ENCODE results near the gene EIF4E1B. TPM values are rescaled to one million over a fixed set of nuclear protein-coding genes. Genes with fewer than 3 reads are reported as not detected.

EIF4E1B gene
- total RNA-seq, 1 donor from 2014 or later, result not detected

DNA sequence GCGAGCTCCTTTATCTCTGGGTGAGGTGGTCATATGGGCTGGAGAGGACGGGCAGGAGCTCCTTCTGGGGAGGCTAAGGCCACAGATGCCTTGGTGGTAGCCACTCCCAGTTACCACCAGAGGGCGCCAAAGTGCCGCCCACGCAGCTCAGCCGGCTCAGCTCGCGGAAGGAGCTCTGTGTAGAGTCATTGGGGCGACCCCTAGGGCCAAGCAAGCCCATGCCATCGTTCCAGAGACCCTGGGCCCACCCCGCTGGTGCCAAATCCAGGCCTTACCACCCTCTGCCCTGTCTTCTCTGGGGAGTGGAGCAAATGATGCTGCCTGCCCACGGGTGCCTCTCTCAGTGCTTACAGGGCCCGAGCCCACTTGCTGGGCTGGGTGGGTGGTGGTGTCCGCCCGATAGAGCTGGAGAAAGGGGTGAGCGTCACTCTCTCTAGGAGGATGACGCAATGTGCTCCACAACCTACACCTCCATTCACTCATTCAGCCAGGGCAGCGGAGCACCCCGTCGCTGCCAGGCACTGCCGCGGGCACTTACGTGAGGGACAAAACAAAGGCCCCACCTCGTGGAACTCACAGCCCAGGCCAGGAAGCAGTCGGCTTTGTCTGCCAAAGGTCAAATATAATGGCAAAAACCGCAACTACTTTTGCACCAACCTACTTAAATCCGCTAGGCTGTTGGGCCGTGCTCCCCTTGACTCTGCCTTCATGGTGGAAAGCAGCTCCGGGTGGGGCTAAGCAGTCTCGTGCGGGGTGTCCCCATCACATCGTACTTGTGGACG is 30.6 kb downstream of the EIF4E1B start:
- peaks cover 21% of the 10 kb centered on the region for H3K27me3 ChIP-seq
- H3K27ac ChIP-seq, result no peak overlapping the region
- H3K36me3 ChIP-seq, result no peaks in the 10 kb centered on the region
- DNase-seq (peak; percentile 84), ATAC-seq (peak; percentile 86)
- H3K9me3 ChIP-seq, result no peaks in the 10 kb centered on the region
- H3K4me1 ChIP-seq, result peaks cover 19% of the 10 kb centered on the region
- TF ChIP-seq, protein P1, sequence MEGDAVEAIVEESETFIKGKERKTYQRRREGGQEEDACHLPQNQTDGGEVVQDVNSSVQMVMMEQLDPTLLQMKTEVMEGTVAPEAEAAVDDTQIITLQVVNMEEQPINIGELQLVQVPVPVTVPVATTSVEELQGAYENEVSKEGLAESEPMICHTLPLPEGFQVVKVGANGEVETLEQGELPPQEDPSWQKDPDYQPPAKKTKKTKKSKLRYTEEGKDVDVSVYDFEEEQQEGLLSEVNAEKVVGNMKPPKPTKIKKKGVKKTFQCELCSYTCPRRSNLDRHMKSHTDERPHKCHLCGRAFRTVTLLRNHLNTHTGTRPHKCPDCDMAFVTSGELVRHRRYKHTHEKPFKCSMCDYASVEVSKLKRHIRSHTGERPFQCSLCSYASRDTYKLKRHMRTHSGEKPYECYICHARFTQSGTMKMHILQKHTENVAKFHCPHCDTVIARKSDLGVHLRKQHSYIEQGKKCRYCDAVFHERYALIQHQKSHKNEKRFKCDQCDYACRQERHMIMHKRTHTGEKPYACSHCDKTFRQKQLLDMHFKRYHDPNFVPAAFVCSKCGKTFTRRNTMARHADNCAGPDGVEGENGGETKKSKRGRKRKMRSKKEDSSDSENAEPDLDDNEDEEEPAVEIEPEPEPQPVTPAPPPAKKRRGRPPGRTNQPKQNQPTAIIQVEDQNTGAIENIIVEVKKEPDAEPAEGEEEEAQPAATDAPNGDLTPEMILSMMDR (IDR thresholded peaks at IDR 0.05), result peak; percentile 97
- intact Hi-C loops (cut with DNase I), result no loop called here
- H3K4me3 ChIP-seq, result no peak overlapping the region

DNA sequence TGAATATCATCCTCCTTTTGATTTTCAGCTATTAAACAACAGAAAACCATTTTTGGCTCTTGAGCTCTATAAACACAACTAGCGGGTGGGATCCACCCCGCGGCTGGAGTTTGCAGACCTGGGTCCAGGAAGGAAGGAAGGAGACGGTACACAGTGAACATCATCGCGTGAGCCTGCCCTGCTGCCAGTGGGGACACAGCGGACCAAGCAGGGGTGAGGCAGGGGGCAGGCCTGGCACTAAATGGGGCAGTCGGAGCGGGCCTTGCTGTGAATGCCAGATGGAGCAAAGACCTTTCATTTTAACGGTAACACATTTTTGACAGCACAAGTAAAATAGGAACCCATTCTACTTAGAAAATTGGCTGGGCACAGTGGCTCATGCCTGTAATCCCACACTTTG is 31.2 kb downstream of the EIF4E1B start:
- no peaks in the 10 kb centered on the region for H3K36me3 ChIP-seq
- H3K4me3 ChIP-seq, result no peak overlapping the region
- intact Hi-C loops (cut with DNase I), result no loop called here
- peaks cover 21% of the 10 kb centered on the region for H3K27me3 ChIP-seq
- ATAC-seq (no peak), DNase-seq (no peak)
- peaks cover 19% of the 10 kb centered on the region for H3K4me1 ChIP-seq
- TF ChIP-seq, protein P1 (IDR thresholded peaks at IDR 0.05), result no peak
- H3K27ac ChIP-seq, result no peak overlapping the region
- no peaks in the 10 kb centered on the region for H3K9me3 ChIP-seq

DNA sequence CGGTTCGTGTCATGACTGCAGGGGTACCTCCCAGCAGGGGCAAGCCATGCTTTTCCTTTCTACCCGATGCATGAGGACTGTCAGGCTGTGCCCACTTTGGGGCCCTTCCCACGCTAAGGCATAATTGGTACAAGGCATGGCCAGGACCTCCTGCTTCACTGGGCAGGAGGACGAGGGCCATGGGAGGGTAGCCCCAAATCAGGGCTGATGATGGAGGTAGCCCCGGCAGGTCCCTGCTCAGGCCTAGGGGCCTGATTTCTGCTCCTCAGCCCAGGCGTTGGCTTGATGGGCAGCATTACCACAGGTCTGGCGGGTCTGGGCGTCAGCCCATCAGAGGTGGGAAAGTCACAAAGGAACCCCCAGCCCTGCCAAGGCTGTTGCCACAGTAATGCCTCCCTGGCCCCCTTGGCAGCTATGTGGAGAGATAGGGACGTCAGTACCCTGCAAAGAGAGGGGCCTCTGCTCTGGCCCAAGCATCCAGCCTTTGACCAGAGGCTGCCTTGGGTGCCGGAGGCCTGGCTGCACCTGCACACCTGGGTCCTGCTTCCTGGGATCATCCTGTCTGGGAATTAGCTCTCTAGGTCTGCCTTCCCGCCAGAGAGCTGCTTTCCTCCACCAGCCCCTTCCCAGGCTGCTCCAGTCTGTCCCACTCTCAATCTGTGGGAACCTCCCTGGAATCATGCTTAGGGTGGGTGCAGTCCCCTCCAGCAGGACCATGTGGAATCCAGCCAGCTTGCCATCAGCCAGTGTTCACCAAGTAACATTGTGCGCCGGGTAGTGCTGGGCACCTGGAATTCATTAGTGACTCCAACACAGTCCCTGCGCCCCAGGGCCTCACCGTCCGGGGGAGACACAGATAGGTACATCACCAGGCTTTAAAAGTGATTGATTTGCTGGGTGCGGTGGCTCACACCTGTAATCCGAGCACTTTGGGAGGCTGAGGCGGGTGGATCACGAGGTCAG is 32.2 kb downstream of the EIF4E1B start:
- intact Hi-C loops (cut with DNase I), result no loop called here
- Histone ChIP-seq H3K9me3 (no peaks in the 10 kb centered on the region), H3K4me1 (peaks cover 19% of the 10 kb centered on the region), H3K36me3 (no peaks in the 10 kb centered on the region), H3K27me3 (peaks cover 21% of the 10 kb centered on the region), H3K27ac (no peak overlapping the region), H3K4me3 (no peak overlapping the region)
- ATAC-seq, result no peak
- TF ChIP-seq, protein P1 (IDR thresholded peaks at IDR 0.05), result no peak
- DNase-seq, result no peak

DNA sequence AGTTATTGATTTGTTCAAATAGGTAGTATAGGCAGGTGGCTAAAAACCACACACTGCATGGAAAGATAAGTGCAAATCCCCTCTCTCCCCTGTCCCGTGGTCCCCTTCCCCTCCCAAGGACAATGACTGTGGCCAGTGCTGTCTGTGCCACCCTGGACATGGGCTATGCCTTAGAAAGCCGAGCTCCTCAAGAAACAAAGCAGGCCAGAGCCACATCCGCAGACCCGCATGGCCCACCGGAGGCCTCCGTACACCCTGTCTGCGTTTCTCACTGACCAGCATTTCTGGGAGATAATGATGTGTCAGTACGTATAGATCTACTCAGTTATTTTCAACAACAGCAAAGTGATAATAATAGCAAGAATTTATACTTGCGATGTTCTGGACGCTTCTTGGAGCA is 33.1 kb downstream of the EIF4E1B start:
- intact Hi-C loops (cut with DNase I), result no loop called here

DNA sequence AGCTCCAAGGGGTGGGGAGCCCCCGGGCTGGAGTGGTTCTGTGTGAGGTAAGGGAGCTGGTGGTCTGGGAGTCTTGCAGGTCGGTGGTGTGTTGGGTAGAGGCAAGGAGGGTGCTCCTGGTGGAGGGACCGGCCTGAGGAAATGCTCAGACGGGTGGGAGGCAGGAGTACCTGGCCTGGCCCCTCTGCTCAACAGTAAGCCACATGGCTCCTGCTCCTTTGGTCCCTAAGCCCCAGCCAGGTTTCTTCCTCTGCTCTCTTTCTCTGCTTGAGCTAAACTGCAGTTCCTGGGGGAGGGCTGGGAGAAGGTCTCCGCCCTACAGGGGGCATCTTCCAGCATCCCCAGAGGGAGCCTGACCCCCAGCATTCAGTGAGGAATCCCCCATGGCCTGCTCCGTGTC is 34.0 kb downstream of the EIF4E1B start:
- TF ChIP-seq, protein P1 (IDR thresholded peaks at IDR 0.05), result no peak
- H3K27ac ChIP-seq, result no peak overlapping the region
- H3K36me3 ChIP-seq, result no peaks in the 10 kb centered on the region
- ATAC-seq, result no peak
- H3K9me3 ChIP-seq, result no peaks in the 10 kb centered on the region
- intact Hi-C loops (cut with DNase I), result no loop called here
- no peak overlapping the region for H3K4me3 ChIP-seq
- H3K27me3 ChIP-seq, result peaks cover 23% of the 10 kb centered on the region
- DNase-seq, result no peak
- peaks cover 5% of the 10 kb centered on the region for H3K4me1 ChIP-seq

More for the DNA sequence above, 33.1 kb downstream of the EIF4E1B start:
- no peak for ATAC-seq
- no peaks in the 10 kb centered on the region for H3K9me3 ChIP-seq
- no peak overlapping the region for H3K27ac ChIP-seq
- H3K4me3 ChIP-seq, result no peak overlapping the region
- no peaks in the 10 kb centered on the region for H3K36me3 ChIP-seq
- no peak for DNase-seq
- H3K4me1 ChIP-seq, result peaks cover 14% of the 10 kb centered on the region
- H3K27me3 ChIP-seq, result peaks cover 21% of the 10 kb centered on the region
- TF ChIP-seq, protein P1 (IDR thresholded peaks at IDR 0.05), result no peak

Data from upper lobe of right lung (tissue), 1 donor.